Measurements from ENCODE around the gene LTBP1. TPM values are rescaled to one million over a fixed set of nuclear protein-coding genes. Genes with fewer than 3 reads are reported as not detected.

The LTBP1 gene
- total RNA-seq, 1 donor from 2014 or later, result 48.4 TPM

DNA sequence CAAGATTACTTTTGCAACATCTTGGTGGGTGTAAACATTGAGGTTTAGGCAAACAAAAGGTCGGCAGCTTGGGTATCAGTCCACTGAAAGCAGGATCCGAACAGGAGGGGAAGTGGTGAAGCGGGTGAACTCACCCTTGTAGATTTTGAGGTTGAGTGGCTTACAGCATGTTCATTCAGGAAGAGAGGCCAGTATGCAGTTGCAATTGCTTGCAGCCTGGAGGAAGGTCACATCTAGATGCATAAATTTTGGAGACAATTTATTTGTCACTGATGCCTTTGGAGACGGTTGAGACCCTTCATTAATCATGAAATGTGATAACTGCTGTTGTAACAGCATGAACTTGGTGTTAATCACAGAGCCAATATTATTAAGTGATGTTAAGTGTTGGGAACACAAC, 131.1 kb downstream of the LTBP1 start:
- no peaks in the 10 kb centered on the region for H3K36me3 ChIP-seq
- DNase-seq (ENCODE audit: extremely low spot score in 2 of 2), result no peak
- intact Hi-C loops (cut with DNase I), result no loop called here
- TF ChIP-seq CTCF (IDR thresholded peaks at IDR 0.05) (no peak), POLR2AphosphoS5 (IDR thresholded peaks at IDR 0.05; ENCODE audit: insufficient read depth in 1 of 2, low read depth in 1 of 2) (no peak), POLR2A (IDR thresholded peaks at IDR 0.05) (no peak)
- H3K9me3 ChIP-seq, result no peaks in the 10 kb centered on the region
- H3K4me1 ChIP-seq, result no peaks in the 10 kb centered on the region
- no peak overlapping the region for H3K4me3 ChIP-seq
- H3K27me3 ChIP-seq, result no peaks in the 10 kb centered on the region
- no peak overlapping the region for H3K27ac ChIP-seq

DNA sequence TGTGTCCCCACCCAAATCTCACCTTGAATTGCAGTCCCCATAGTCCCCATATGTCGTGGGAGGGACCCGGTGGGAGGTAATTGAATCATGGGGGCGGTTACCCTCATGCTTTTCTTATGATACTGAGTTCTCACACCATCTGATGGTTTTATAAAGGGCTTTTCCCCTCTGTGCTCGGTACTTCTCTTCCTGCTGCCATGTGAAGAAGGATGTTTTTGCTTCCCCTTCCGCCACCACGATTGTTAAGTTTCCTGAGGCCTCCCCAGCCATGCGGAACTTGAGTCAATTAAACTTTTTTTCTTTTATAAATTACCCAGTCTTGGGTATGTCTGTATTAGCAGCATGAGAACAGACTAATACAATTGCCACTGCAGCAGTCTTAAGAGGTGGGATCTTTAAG, 134.9 kb downstream of the LTBP1 start:
- Histone ChIP-seq H3K4me3 (no peak overlapping the region), H3K9me3 (no peaks in the 10 kb centered on the region), H3K4me1 (peaks cover 13% of the 10 kb centered on the region), H3K27me3 (no peaks in the 10 kb centered on the region), H3K27ac (no peak overlapping the region), H3K36me3 (no peaks in the 10 kb centered on the region)
- TF ChIP-seq CTCF (IDR thresholded peaks at IDR 0.05) (no peak), POLR2AphosphoS5 (IDR thresholded peaks at IDR 0.05; ENCODE audit: insufficient read depth in 1 of 2, low read depth in 1 of 2) (no peak), POLR2A (IDR thresholded peaks at IDR 0.05) (no peak)
- DNase-seq (ENCODE audit: extremely low spot score in 2 of 2), result no peak
- intact Hi-C loops (cut with DNase I), result no loop called here

GRCh38 chr2:33083699-33084387, 137.1 kb downstream of the LTBP1 start:
- intact Hi-C loops (cut with DNase I), result no loop called here
- DNase-seq (ENCODE audit: extremely low spot score in 2 of 2), result no peak
- no peak overlapping the region for H3K27ac ChIP-seq

GRCh38 chr2:33084433-33084832, 137.7 kb downstream of the LTBP1 start:
- Histone ChIP-seq H3K4me3 (no peak overlapping the region), H3K36me3 (no peaks in the 10 kb centered on the region), H3K9me3 (no peaks in the 10 kb centered on the region), H3K4me1 (peaks cover 17% of the 10 kb centered on the region), H3K27me3 (no peaks in the 10 kb centered on the region), H3K27ac (no peak overlapping the region)
- intact Hi-C loops (cut with DNase I), result no loop called here
- TF ChIP-seq POLR2A (IDR thresholded peaks at IDR 0.05) (no peak), POLR2AphosphoS5 (IDR thresholded peaks at IDR 0.05; ENCODE audit: insufficient read depth in 1 of 2, low read depth in 1 of 2) (no peak), CTCF (IDR thresholded peaks at IDR 0.05) (no peak)
- no peak for DNase-seq (ENCODE audit: extremely low spot score in 2 of 2)

More at GRCh38 chr2:33083699-33084387, 137.1 kb downstream of the LTBP1 start:
- Histone ChIP-seq H3K9me3 (no peaks in the 10 kb centered on the region), H3K4me3 (no peak overlapping the region), H3K27me3 (no peaks in the 10 kb centered on the region), H3K4me1 (peaks cover 17% of the 10 kb centered on the region), H3K36me3 (no peaks in the 10 kb centered on the region)
- TF ChIP-seq POLR2AphosphoS5 (IDR thresholded peaks at IDR 0.05; ENCODE audit: insufficient read depth in 1 of 2, low read depth in 1 of 2) (no peak), POLR2A (IDR thresholded peaks at IDR 0.05) (no peak), CTCF (IDR thresholded peaks at IDR 0.05) (no peak)

- no peaks in the 10 kb centered on the region for H3K9me3 ChIP-seq
- intact Hi-C loops (cut with DNase I), result no loop called here
- no peaks in the 10 kb centered on the region for H3K36me3 ChIP-seq
- no peak for DNase-seq (ENCODE audit: extremely low spot score in 2 of 2)
- TF ChIP-seq POLR2AphosphoS5 (IDR thresholded peaks at IDR 0.05; ENCODE audit: insufficient read depth in 1 of 2, low read depth in 1 of 2) (no peak), POLR2A (IDR thresholded peaks at IDR 0.05) (no peak), CTCF (IDR thresholded peaks at IDR 0.05) (no peak)
- H3K27ac ChIP-seq, result no peak overlapping the region
- H3K4me3 ChIP-seq, result no peak overlapping the region
- H3K4me1 ChIP-seq, result peaks cover 17% of the 10 kb centered on the region
- no peaks in the 10 kb centered on the region for H3K27me3 ChIP-seq
Observed at GRCh38 chr2:33085646-33086045, 138.9 kb downstream of the LTBP1 start.

All from vagina (tissue), 2 donors.